Brain microvascular endothelial cell (primary cell): Measurements from ENCODE around the gene MMP23B.

Source experiments
- DNase-seq: peaks from one replicate; pipeline ENCODE4 v3.0.0-alpha.2; 2020
- H3K27ac ChIP-seq: fragments of 250-450 bp; sonication (Bioruptor Pico); 2 replicates; pipeline ENCODE4 v1.5.1; 2020; ENCODE audit warnings: mild to moderate bottlenecking, moderate library complexity
- H3K27me3 ChIP-seq: fragments of 250-450 bp; sonication (Bioruptor Pico); replicated peaks from 2 replicates; pipeline ENCODE4 v1.5.1; 2020; ENCODE audit warnings: mild to moderate bottlenecking
- H3K36me3 ChIP-seq: fragments of 250-450 bp; sonication (Bioruptor Pico); replicated peaks from 2 replicates; pipeline ENCODE4 v1.5.1; 2020; ENCODE audit warnings: mild to moderate bottlenecking
- H3K4me3 ChIP-seq: 2 replicates; pipeline ENCODE4 v1.5.1; 2011; ENCODE audit warnings: low read depth, mild to moderate bottlenecking, control low read depth, low read length, moderate library complexity
- in situ Hi-C: cut with HindIII; loops from 2 replicates; pipeline ENCODE4 v1.10.0; 2017; ENCODE audit warnings: low sequenced_read_pairs, low pct_ligation_motif_present
- TF ChIP-seq, protein P1 (sequence below): IDR thresholded peaks from 2 replicates; pipeline ENCODE4 v1.5.1; 2011; ENCODE audit warnings: low read depth, mild to moderate bottlenecking, moderate library complexity, low read length, control low read depth, inconsistent platforms; ENCODE audit errors: missing control alignments

Gene MMP23B

DNA sequence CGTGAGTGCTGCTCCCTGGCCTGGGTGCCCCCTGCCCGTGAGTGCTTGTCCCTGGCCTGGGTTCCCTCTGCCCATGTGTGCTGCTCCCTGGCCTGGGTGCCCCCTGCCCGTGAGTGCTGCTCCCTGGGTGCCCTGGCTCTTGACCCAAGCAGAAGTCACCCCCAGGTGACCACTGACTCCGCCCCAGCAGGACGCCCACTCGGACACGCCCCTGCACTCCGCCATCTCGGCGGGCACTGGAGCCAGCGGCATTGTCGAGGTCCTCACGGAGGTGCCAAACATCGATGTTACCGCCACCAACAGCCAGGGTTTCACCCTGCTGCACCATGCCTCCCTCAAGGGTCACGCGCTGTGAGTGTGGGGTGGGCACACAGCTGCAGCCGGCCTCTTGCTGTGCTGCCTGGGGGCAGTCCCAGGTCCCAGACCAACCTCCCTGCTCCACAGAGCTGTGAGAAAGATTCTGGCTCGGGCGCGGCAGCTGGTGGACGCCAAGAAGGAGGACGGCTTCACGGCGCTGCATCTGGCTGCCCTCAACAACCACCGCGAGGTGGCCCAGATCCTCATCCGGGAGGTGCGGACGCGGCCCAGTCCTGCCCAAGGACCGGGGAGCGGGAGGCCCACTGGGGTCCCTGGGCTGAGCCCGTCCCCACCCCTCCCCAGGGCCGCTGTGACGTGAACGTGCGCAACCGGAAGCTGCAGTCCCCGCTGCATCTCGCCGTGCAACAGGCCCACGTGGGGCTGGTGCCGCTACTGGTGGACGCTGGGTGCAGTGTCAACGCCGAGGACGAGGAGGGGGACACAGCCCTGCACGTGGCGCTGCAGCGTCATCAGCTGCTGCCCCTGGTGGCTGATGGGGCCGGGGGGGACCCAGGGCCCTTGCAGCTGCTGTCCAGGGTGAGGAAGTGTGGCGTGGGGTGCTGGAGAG, 3.9 kb upstream of the MMP23B start:
- H3K4me3 ChIP-seq, result no peak overlapping the region
- in situ Hi-C loops, result no loop called here
- DNase-seq, result no peak
- TF ChIP-seq, protein P1, sequence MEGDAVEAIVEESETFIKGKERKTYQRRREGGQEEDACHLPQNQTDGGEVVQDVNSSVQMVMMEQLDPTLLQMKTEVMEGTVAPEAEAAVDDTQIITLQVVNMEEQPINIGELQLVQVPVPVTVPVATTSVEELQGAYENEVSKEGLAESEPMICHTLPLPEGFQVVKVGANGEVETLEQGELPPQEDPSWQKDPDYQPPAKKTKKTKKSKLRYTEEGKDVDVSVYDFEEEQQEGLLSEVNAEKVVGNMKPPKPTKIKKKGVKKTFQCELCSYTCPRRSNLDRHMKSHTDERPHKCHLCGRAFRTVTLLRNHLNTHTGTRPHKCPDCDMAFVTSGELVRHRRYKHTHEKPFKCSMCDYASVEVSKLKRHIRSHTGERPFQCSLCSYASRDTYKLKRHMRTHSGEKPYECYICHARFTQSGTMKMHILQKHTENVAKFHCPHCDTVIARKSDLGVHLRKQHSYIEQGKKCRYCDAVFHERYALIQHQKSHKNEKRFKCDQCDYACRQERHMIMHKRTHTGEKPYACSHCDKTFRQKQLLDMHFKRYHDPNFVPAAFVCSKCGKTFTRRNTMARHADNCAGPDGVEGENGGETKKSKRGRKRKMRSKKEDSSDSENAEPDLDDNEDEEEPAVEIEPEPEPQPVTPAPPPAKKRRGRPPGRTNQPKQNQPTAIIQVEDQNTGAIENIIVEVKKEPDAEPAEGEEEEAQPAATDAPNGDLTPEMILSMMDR, result peak; percentile 5
- H3K27ac ChIP-seq, result no peak overlapping the region
- H3K27me3 ChIP-seq, result peaks cover 17% of the 10 kb centered on the region
- H3K36me3 ChIP-seq, result peaks cover 4% of the 10 kb centered on the region

DNA sequence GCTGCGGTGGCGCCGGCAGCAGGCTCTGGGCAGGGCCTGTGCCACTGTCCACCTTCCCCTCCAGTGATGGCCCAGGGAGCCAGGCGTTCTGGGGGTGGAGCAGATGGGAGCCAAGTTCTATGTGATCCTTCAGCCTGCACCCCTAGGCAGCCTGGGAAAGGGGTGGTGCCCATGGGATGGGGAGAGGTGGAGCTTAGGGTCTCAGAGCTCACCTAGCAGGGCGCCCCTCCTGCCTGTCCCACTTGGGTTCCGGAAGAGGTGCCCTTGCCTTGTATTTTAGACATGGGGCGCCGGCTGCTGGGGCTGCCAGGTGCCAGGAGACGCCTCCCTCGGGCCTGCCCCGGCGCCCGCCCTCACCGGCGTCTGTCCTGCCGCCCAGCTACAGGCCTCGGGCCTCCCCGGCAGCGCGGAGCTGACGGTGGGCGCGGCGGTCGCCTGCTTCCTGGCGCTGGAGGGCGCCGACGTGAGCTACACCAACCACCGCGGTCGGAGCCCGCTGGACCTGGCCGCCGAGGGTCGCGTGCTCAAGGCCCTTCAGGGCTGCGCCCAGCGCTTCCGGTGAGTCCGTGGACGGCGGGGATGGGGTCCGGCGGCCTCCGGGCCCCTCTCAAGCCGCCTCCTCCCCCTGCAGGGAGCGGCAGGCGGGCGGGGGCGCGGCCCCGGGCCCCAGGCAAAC, 3.1 kb upstream of the MMP23B start:
- H3K36me3 ChIP-seq, result peaks cover 4% of the 10 kb centered on the region

DNA sequence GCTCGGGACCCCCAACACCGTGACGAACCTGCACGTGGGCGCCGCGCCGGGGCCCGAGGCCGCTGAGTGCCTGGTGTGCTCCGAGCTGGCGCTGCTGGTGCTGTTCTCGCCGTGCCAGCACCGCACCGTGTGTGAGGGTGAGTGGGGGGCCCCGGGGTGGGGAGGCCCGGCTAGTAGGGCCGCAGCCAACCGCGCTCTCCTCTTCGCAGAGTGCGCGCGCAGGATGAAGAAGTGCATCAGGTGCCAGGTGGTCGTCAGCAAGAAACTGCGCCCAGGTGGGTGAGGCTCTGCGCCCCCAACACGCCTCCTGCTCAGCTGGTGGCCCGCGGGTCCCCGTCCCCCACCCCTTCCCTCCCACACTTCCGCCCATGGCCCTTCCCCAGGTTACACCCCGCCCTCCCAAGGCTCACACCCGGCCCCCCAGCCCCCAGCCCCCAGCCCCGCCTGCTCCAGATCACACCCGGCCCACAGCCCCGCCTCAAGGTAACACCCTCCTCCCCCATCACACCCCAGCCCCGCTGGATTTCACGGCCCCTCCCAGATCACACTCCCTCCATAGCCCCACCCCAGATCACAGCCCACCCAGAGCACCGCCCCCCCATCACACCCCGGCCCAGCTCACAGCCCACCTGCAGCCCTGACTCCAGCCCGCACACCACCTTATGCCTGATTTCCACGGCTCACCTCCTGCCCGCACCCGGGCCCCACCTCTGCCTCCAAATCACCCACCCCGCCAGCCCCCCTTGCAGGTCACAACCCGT, 2.4 kb upstream of the MMP23B start:
- TF ChIP-seq, protein P1, result no peak
- peaks cover 17% of the 10 kb centered on the region for H3K27me3 ChIP-seq
- in situ Hi-C loops, result no loop called here
- DNase-seq, result no peak
- H3K4me3 ChIP-seq, result no peak overlapping the region
- H3K27ac ChIP-seq, result no peak overlapping the region
- H3K36me3 ChIP-seq, result peaks cover 4% of the 10 kb centered on the region

More for the DNA sequence above, 3.1 kb upstream of the MMP23B start:
- in situ Hi-C loops, result no loop called here
- Histone ChIP-seq H3K27ac (no peak overlapping the region), H3K27me3 (peaks cover 17% of the 10 kb centered on the region), H3K4me3 (no peak overlapping the region)
- TF ChIP-seq, protein P1, result no peak
- no peak for DNase-seq

DNA sequence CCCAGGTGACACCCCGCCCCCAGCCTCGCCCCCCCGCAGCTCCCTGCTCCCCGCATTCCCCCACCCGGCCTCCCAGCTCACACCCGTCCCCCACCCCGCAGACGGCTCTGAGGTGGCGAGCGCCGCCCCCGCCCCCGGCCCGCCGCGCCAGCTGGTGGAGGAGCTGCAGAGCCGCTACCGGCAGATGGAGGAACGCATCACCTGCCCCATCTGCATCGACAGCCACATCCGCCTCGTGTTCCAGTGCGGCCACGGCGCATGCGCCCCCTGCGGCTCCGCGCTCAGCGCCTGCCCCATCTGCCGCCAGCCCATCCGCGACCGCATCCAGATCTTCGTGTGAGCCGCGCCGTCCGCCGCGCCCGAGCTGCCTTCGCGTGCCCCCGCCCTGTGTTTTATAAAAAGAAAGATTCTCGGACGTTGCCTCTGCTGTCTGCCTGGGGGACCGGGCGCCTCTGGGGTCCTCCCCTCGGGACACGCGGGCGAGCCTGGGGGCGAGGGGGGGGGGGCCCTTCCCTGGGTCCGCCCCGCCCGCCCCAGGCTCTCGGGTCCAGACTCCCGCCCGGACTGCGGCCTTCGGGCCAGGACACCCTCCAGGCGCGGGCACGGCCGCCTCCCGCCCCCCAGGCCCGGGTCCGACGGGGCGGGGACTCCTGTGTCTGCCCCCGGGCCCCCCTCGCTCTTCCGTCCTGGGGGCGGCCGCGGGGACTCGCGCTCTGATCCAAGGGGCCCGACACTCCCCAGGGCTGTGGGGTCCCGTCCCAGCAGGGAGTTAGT, 1.6 kb upstream of the MMP23B start:
- Histone ChIP-seq H3K27me3 (peaks cover 17% of the 10 kb centered on the region), H3K4me3 (no peak overlapping the region), H3K27ac (no peak overlapping the region), H3K36me3 (peaks cover 4% of the 10 kb centered on the region)
- DNase-seq, result peak; percentile 56
- in situ Hi-C loops, result no loop called here
- TF ChIP-seq, protein P1, result no peak
